ENCODE measurements around the gene NBPF1.
"Not testable (repeated sequence)": the region's sequence is repeated elsewhere in the genome, so short reads cannot be mapped to it uniquely, and the experiment has no call there.

- not testable (repeated sequence) for TF ChIP-seq EZH2, CTCF (IDR thresholded peaks at IDR 0.05)
These were observed 9.7 kb downstream of the NBPF1 start for GRCh38 chr1:16603623-16604022.

Data from neural progenitor cell (in vitro differentiated cells).